Islet precursor cell (in vitro differentiated cells): ENCODE data around the gene DKKL1.

Source experiments
- DNase-seq: peaks from one replicate; pipeline ENCODE4 v3.0.0-alpha.2; 2018

DKKL1 gene

GRCh38 chr19:49396738-49397505 is 33.2 kb downstream of the DKKL1 start:
- DNase-seq: no peak

- no peak for DNase-seq
These were observed 34.4 kb downstream of the DKKL1 start for GRCh38 chr19:49398001-49398615.

- no peak for DNase-seq
These were observed 35.3 kb downstream of the DKKL1 start for GRCh38 chr19:49398931-49399330.

- no peak for DNase-seq
These were observed 36.4 kb downstream of the DKKL1 start for GRCh38 chr19:49400029-49400428.

GRCh38 chr19:49403404-49404187 is 39.9 kb downstream of the DKKL1 start:
- peak; percentile 83 for DNase-seq

GRCh38 chr19:49407079-49407478 is 43.4 kb downstream of the DKKL1 start:
- DNase-seq: no peak

- DNase-seq: no peak
These were observed 43.9 kb downstream of the DKKL1 start for GRCh38 chr19:49407482-49408015.

GRCh38 chr19:49408816-49409440 is 45.3 kb downstream of the DKKL1 start:
- no peak for DNase-seq

- DNase-seq: no peak
These were observed 45.9 kb downstream of the DKKL1 start for GRCh38 chr19:49409441-49410029.

GRCh38 chr19:49411681-49412326 is 48.1 kb downstream of the DKKL1 start:
- DNase-seq: no peak

GRCh38 chr19:49413348-49413747 is 49.7 kb downstream of the DKKL1 start:
- peak; percentile 85 for DNase-seq

- DNase-seq: no peak
These were observed 50.6 kb downstream of the DKKL1 start for GRCh38 chr19:49414256-49414655.

- DNase-seq: no peak
These were observed 51.6 kb downstream of the DKKL1 start for GRCh38 chr19:49415102-49415809.

GRCh38 chr19:49415810-49416200 is 52.1 kb downstream of the DKKL1 start:
- DNase-seq: no peak

- no peak for DNase-seq
These were observed 53.4 kb downstream of the DKKL1 start for GRCh38 chr19:49417088-49417487.

- DNase-seq: no peak
These were observed 54.8 kb downstream of the DKKL1 start for GRCh38 chr19:49418511-49418910.

GRCh38 chr19:49419173-49419572 is 55.5 kb downstream of the DKKL1 start:
- no peak for DNase-seq

- no peak for DNase-seq
These were observed 56.5 kb downstream of the DKKL1 start for GRCh38 chr19:49420227-49420626.

- peak; percentile 93 for DNase-seq
These were observed 57.6 kb downstream of the DKKL1 start for GRCh38 chr19:49421039-49421877.

GRCh38 chr19:49421878-49422202 is 58.2 kb downstream of the DKKL1 start:
- no peak for DNase-seq
